ENCODE measurements around the gene PRKCE. TPM values are rescaled to one million over a fixed set of nuclear protein-coding genes. Genes with fewer than 3 reads are reported as not detected.

PRKCE gene
- total RNA-seq, 1 experiment from 2014 or later = 10.3 TPM

DNA sequence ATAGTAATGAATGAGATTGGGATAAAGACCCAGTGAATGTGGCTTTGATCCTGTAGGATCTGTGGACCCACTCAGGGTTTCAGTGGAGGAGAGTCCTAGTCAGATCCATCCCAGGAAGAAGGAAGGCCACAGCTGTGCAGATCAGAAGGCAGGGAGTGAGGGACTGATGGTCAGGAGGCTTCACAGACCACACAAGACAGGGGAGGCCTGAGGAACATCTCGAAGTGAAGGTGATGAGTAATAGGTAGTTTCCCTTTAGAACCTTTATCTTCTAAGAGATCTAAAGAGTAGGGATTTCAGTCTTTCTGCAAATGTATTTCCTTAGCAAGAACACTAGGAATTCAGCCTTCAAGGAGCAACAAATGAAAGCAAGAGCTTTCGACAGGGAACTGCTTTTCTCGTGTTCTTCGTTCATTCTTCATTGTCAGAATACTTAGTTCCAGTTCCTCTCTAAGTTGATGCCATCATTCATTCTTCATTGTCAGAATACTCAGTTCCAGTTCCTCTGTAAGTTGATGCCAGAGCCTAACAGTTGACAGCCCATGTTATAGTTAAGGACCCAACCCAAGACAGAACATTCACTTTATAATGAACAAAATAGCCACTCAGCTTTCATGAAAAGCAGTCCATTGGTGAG is 495.5 kb downstream of the PRKCE start:
- no peak for DNase-seq (ENCODE audit: extremely low read depth, low read depth)

DNA sequence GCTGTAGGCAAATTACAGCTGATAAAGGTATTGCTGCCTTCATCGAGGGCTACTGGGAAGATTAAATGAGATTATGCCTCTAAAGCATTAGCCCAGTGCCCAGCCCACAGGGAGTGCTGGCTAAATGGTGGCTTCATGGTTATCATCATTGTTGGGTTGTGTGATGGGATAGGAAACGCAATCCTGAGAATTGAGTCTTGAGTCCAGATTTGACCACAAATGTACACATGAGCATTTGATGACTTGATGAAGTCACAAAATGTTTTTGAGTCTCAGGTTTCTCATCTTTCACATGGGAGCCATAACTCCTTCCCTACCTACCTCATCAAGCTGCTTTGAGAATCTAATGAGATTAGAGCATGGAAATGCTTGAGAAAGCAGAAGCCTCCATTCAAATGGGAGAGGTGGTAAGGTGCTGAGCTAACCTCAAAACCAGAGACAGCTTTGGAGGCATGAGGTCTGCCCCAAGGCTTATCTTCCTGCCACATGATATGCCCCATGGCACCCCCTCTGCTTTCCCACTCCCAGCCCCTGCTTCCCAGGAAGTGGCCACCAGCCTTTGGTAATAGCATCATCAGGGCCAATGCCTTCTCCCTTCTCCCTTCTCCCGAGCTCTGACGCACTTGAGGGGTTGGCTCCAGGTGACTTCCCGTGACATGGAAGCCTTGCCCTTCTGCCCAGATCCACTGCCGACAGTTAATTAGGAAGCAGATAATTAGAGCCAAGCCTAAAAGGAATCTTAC is 496.3 kb downstream of the PRKCE start:
- DNase-seq (ENCODE audit: extremely low read depth, low read depth) = no peak

DNA sequence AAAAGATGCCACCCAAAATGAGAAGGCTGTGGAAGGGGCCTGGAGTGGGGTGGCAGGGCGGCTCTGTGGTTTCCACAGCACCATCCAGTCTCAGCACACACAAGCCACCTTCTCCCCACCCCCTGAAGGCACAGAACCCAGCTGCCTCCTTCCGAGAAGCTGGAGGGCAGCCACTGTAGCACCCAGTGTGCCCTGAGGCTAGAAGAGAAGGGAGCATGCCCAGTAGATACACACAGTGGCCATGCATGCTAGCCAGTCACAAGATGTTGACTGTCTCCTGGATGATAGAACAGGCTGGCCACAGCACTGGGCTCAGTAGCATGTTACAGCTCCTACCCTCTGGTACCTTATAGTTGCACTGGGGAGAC is 496.9 kb downstream of the PRKCE start:
- no peak for DNase-seq (ENCODE audit: extremely low read depth, low read depth)

DNA sequence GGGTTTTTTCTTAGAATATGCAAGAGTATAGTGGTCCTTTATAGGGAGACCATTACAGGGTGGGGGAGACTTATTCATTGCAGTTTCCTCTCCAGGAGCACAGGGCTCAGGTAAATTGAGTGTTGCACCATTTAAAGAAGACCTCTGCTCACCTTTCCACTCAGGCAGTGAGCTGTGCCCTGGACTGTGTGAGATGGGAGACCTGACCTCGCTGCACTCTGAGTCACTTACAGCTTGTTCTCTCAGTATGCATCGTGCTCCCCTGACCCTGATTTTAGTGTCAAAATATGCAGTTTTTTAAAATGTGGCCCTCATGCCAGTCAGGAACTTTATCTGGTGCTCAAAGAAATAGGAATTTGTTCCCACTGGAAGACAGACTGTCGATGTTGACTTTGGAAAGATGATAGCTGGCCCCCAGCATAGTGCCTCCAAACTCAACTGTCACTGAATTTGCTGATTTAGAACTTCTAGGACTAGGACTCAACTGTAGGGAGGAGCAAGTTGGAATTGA is 499.0 kb downstream of the PRKCE start:
- no peak for DNase-seq (ENCODE audit: extremely low read depth, low read depth)

DNA sequence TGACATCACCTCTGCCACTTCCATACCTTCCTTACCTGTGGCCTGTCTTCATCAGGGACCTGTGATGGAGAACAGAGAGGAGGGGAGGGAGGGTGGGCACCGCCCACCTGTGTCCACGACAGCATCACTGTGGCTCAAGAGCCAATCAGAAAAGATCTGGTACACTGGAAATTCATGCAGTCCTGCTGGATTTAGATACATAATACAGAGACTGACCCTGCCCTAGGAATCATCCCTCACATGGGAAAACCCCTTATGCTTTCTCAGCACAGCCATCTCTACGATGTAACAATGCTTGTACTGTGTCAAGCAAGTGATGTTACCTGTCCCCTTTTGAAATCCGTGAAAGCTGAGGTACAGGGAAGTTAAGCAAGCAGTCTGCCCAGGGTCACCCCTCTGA is 500.1 kb downstream of the PRKCE start:
- DNase-seq (ENCODE audit: extremely low read depth, low read depth) = no peak

DNA sequence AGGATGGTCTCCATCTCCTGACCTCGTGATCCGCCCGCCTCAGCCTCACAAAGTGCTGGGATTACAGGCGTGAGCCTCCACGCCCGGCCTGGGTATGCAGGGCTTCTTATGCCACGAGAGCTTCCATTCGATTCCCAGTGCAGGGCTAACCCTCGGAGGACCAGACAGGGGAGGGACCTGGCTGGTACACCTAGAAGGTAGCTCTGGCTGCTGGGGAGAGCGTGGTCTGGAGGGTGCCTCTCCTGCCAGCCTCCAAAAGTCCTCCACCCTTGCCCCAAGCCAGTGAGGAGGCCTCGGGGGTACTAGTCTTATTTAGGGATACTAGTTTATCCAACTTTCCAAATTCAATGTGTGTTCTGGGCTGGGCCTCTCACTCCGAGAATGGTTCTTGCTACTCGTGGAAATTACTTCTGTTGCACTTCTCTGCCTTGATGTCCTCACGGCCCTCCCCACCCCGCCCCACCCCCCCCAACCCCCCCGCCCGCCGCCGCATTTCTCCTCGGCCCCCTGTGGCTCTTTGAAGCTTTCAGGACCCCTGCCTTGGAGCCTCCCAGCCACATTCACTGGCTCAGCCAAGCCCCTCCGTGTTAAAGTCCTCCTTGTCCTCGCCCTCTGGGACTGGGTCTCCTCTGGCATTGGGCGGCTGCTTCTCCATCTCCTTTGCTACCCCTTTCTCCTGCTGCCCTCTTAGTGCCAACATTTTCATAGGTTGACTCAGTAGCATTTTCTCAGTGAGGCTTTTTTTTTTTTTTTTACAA is 502.7 kb downstream of the PRKCE start:
- no peak for DNase-seq (ENCODE audit: extremely low read depth, low read depth)

DNA sequence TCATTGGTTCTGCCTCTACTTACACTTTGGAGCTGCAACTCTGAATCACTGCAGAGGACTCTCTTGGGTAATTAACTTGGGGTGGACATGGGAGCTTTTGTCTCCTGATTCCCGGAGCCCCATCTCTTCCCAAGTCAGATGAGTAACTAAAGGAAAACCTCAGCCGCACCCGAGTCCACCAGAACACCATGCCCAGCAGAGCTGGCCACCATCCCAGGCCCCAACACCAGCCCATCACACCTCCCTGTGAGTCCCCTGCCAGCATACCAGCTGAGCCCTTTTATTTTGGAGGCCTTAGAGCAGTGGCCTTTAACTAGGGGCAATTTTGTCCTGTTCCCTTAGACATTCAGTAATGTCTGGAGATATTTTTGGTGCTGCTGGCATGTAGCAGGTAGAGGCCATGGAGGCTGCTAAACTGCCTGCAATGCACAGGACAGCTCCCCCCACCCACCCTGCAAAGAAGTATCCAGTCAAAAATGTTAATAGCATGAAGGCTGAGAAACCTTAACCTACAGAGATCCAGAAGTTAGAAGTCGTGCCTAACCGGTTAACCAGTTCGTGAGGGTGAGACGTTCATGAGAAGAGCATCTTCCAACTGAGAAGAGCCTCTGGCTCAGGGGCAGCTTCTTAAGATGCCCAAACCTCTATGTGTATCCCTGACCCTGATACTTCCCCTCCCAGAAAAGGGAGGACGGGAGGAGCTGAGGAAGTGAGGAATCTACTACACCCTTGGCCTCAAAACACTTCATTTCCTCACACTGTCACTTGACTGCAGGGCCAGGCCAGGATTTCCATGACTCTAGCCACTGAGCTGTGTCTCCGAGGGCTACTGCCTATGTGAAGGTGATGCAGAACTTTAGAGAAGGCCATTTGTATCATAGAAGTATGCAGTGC is 505.8 kb downstream of the PRKCE start:
- DNase-seq (ENCODE audit: extremely low read depth, low read depth) = no peak

DNA sequence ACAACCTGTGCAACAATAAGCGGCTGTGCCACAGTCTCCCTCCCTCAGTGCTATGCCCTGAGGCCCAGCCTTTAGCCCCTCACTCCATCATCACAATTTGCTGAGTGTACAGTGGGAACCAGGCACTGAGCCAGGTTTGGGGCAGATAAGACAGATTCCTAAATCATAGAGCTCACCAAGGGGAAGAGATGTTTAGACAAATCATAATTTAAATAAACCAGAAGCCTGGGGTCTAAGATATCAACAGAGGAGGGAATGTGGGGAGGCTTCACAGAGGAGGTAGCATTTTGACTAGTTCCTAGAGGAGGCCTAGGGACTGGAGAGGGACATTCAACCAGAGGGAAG is 506.5 kb downstream of the PRKCE start:
- DNase-seq (ENCODE audit: extremely low read depth, low read depth) = no peak

DNA sequence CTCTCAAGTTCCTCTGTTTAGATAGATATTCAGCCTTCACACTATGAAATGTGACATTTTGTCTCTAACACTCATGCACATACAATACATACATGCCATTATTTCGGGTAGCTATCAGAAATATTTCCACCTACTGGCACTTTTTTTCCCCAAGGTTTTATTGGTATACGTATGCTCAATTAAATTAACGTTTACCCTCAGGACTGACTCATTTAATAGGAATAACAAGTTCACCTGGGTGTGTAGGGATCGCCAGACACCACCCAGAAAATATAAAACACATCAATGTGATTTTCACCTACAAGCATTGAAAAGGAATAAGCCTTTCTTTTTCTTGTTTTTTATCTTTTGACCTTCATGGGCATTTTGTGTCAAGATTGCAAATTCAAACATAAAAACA is 507.2 kb downstream of the PRKCE start:
- no peak for DNase-seq (ENCODE audit: extremely low read depth, low read depth)

DNA sequence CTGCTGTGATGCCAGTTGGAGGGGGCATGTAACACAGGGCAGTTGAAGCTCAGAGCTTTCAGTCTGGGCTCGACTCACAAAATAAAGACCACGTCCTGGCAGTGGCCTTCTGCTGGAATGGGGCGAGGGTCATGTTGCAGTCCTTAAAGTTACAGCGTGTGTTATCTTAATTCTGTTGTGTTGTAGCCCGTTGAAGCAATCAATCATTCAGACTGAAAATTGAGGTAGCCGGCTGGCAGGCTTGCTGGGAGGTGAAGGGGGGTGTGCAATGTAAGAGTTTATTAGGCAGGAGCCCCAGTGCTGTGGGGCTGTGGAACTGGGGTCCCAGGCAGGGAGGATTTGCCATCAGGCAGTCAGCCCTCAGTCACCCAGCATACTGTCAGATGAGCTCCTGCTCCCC is 508.9 kb downstream of the PRKCE start:
- DNase-seq (ENCODE audit: extremely low read depth, low read depth) = no peak

DNA sequence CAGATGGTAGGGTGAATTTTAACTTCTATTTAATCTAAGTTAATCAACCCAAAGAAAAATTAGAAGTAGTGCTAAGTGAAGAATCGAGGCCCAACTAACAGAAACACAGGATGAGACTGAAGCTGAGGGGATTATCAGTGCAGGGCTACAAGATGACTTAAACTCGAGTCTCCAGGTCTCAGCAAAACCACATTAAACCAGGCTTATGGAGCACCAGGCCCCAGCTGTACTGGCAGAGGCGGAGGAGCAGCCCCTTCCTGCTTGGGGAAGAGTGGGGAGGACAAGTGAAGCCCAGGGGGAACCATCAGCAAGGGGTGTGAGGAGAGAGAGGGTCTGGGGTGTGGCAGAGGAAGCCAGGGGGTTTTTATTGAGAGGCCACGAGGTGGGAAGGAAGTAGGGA is 509.8 kb downstream of the PRKCE start:
- DNase-seq (ENCODE audit: extremely low read depth, low read depth) = no peak

DNA sequence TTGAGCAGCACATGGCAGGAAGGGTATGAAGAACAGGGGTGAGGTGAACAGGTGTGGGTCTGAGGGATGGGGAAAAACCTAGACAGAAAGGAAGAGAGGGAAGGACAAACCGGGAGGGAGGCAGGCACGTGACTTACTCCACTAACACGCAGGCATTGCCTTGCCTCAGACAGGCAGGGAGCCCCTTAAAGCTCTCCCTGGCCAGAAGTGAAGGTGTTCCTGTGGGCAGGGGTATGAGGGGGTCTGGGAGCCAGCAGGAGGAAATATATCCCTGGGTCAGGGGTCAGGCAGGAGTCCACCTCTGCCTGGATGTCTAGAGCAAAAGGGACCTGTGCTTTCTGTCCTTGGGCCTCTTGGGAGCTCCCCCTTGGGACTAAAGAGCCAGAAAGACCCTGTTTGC is 510.4 kb downstream of the PRKCE start:
- no peak for DNase-seq (ENCODE audit: extremely low read depth, low read depth)

DNA sequence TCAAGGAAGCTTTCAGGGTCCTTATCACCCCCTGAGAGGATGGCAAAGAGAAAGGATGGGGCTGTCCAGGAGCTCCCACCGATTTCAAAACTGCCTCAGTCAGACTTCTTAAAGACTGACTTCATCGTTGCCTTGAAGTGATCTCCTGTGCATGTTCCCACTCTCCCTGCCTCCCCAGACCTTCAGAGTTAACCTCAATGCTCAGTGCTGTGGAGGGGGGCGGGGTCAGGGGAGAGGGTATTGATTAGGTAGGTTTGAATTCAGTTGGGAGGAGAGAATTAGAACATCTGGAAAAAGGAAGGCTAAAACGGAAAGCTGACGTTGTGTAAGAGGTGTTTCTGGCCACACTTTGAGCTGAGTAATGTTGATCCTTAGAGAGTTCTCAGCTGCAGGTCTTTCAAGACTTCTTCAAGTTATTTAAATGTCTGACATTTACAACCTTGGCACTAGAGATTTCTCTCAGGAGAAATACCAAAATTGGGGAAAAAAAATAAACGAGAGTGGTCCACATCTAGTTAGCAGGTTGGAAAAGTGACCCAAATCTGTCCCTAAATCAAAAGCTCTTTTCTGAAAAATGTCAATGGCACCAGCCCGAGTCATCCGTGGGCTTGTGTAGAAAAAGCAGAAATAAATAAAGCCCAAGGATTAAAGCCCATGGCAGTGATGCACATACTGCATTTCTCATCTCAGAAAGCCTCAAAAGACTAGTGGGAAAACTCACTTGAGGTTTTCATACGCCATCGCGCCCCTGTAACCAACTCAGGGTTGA is 511.0 kb downstream of the PRKCE start:
- DNase-seq (ENCODE audit: extremely low read depth, low read depth) = no peak

DNA sequence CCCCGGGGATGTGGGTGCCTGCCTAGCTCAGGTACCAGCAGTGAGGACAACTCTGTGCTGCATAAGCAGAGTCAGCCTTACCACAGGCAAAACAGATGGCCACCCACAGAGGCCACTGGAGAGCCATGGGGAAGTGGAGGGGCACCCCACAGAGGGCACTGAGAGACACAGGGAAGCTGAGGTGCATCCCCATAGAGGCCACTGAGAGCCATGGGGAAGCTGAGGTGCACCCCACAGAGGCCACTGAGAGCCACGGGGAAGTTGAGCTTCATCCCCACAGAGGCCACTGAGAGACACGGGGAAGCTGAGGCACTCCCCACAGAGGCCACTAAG is 511.6 kb downstream of the PRKCE start:
- DNase-seq (ENCODE audit: extremely low read depth, low read depth) = no peak

DNA sequence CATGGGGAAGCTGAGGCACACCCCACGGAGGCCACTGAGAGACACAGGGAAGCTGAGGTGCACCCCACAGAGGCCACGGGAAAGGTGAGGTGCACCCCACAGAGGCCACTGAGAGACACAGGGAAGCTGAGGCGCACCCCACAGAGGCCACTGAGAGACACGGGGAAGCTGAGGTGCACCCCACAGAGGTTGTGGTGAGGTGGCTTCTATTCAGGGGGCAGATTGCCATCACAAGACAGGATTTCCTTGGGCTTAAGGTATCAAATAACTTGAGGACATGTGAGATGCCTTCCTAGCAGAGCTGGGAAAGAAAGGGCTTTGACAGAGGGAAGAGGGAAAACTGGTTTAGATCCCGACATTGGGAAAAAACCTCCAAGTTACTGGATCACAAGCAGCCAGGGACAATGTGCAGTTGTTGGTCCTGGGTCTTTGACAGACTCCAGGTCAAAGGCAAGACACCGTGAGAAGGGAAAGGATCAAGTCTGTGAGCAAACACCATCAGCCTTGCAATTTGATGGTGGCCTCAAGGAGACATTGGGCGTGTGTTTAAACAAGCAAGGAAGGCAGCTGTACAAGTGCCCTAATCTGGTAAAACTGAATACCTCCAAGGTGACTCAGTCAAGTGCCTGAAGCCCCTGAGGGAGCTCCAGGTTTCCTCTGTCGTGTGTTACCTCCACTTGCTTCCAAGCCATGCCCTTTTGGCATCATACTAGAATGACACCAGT is 512.5 kb downstream of the PRKCE start:
- no peak for DNase-seq (ENCODE audit: extremely low read depth, low read depth)

DNA sequence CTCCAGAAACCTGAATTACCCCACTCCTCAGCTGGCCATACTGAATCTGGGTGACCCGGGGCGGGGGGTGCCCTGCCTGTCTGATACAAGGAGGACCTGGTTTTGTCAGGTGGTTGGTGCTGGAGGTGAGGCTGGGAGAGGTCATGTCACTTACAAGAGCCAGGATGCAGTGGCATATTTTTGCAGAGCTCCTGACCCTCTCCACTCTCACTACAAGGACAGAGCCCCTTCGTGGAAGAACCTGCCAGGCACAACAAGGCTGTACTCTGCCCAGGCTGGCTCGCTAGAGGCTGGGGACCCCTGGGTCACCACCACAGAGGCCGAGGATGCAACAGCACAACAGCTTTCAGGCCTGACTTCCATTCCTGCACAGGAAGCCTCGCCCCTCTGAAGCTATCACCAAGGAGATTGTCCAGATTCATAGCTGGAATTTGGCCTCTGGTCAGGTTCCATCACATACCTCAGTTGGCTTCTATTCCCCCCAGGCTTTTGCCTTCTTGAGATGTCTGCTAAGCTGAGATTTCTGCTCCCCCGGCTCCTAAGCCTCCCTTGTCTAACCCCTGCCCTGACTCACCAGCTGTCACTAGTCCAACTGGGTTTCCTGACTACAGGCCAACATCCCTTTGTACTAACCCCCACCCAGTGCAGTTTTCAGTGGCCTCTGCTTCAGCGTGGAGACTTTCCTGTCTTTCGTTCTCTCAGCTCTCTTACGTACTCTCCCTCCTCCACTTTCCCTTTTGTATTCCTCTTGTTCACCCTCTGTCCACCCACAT is 513.2 kb downstream of the PRKCE start:
- DNase-seq (ENCODE audit: extremely low read depth, low read depth) = no peak

DNA sequence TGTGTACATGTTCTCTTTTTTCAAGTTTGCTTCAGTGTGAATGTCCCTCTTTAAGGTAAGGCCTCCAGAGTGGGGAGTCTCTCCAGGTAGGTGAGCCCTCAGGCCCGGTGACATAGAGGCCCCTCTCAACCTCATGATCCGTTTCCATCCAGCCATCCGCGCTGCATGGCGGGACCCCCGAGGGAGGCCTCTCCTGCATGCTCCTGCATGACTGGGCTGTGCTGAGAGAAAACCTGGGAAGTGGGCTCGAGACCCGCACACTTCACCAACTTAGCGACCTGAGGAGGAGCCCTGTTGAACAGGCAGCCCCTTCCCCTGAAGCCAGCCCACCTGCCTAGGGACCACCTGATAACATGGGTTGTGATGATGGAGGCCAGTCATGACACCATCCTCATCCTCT is 514.4 kb downstream of the PRKCE start:
- DNase-seq (ENCODE audit: extremely low read depth, low read depth) = no peak

DNA sequence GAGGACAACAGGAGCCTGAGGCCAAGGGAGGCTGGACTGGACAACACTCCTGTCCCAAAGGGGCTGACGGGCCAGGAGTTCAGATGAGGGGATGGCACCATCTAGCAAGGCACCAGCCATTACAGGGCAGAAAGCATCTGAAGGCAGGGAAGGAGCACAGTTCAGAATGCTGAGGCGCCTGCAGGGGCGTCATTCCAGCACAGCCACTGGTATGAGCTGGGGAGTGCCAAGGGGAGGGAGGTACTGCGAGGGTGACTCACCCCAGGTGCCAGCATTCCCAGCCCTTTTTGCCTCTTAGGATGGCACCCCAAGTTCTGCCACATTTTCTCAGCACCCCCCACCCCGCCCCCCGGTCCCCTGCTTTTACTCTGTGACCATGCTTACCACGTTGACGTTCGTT is 515.9 kb downstream of the PRKCE start:
- DNase-seq (ENCODE audit: extremely low read depth, low read depth) = no peak

DNA sequence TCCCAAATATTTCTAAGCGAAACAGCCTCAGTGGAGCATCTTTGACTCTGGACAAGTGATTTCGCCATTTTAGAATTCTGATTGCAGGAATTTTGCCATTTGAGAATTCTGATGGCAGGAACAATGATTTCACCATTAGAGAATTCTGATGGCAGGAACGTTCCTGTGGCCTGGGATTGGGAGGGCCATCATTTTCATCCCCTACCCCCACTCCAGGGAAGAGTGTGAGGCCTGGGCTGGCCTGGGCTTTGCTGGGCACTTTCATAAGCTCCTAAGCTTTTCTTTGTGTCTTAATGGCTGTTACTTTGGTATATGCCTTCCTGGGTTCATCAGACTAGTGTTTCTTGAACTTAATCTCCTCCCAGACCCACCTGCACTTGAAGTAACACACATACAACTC is 516.4 kb downstream of the PRKCE start:
- no peak for DNase-seq (ENCODE audit: extremely low read depth, low read depth)

All from NCI-H460 (cell line).